ENCODE measurements around the gene STK16. TPM values are rescaled to one million over a fixed set of nuclear protein-coding genes. Genes with fewer than 3 reads are reported as not detected.

Gene STK16
- total and polyA plus RNA-seq, 12 donors: 19.2 to 55.8 (median 26.8) TPM

DNA sequence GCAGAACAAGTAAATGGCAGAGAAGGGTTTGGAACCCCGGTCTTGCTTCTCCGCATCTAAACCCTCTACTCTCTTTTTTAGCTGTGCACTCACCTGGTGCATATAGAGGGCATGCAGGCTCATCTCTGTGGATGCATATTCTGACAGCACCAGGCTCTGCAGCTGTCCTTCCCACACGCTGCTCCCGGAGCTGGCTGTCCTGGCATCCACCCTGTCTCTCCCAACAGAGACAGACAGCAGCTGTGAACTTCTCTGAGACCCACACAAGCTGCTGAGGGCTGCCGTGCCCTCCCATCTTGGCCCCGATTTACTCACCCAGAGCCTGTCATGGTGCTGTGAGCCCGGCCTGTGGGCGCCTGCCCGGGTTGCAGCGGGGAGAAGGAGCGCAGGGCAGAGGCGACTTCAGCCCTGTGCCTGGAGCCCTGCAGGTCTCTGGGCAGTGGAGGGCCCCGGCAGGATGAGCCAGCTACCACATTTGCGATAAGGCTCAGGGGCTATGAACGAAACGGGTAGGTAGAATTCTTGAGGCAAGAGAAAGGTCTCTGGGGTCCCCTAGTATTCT, 23.2 kb upstream of the STK16 start:
- no peak for DNase-seq
- TF ChIP-seq POLR2A (IDR thresholded peaks at IDR 0.05) (no peak), CTCF (IDR thresholded peaks at IDR 0.05) (no peak)
- peaks cover 23 to 34% of the 10 kb centered on the region in 2 donors for H3K4me1 ChIP-seq (replicated peaks in 1 of 2)
- H3K9me3 ChIP-seq (replicated peaks in 1 of 3): no peaks in the 10 kb centered on the region
- H3K27ac ChIP-seq: no peak overlapping the region
- H3K36me3 ChIP-seq (replicated peaks in 1 of 2): peaks cover 0 to 70% of the 10 kb centered on the region in 2 donors
- 92 to 97% (median 96%) methylated on average over 9 to 16 of the region's 16 CpGs for WGBS, 4 donors
- H3K4me3 ChIP-seq: no peak overlapping the region
- intact Hi-C loops (cut with DNase I): no loop called here
- no peaks in the 10 kb centered on the region for H3K27me3 ChIP-seq

GRCh38 chr2:219223831-219224610, 21.3 kb upstream of the STK16 start:
- WGBS, 4 donors: 90 to 96% (median 91%) methylated on average over 25 to 31 of the region's 31 CpGs
- intact Hi-C loops (cut with DNase I): no loop called here
- H3K4me3 ChIP-seq: no peak overlapping the region
- no peaks in the 10 kb centered on the region for H3K9me3 ChIP-seq (replicated peaks in 1 of 3)
- TF ChIP-seq POLR2A (IDR thresholded peaks at IDR 0.05) (no peak), CTCF (IDR thresholded peaks at IDR 0.05) (no peak)
- DNase-seq: peak in 1 of 7 donors; percentile 4
- no peak overlapping the region for H3K27ac ChIP-seq
- H3K4me1 ChIP-seq (replicated peaks in 1 of 2): peaks cover 20 to 34% of the 10 kb centered on the region in 2 donors
- H3K36me3 ChIP-seq (replicated peaks in 1 of 2): peaks cover 0 to 70% of the 10 kb centered on the region in 2 donors
- no peaks in the 10 kb centered on the region for H3K27me3 ChIP-seq

GRCh38 chr2:219225350-219225749, 19.9 kb upstream of the STK16 start:
- Histone ChIP-seq H3K9me3 (replicated peaks in 1 of 3) (no peaks in the 10 kb centered on the region), H3K27me3 (no peaks in the 10 kb centered on the region), H3K27ac (peak overlapping the region in 1 of 5 donors; percentile 12), H3K4me1 (replicated peaks in 1 of 2) (peaks cover 16 to 29% of the 10 kb centered on the region in 2 donors), H3K4me3 (no peak overlapping the region), H3K36me3 (replicated peaks in 1 of 2) (peaks cover 0 to 61% of the 10 kb centered on the region in 2 donors)
- intact Hi-C loops (cut with DNase I): no loop called here
- WGBS, 4 donors: 70 to 73% (median 71%) methylated on average over 3 of the region's 3 CpGs
- TF ChIP-seq CTCF (IDR thresholded peaks at IDR 0.05): no peak
- TF ChIP-seq POLR2A (IDR thresholded peaks at IDR 0.05): no peak
- DNase-seq: no peak

- TF ChIP-seq POLR2A (IDR thresholded peaks at IDR 0.05): no peak
- no peak for TF ChIP-seq CTCF (IDR thresholded peaks at IDR 0.05)
- intact Hi-C loops (cut with DNase I): no loop called here
- WGBS, 4 donors: 42 to 60% (median 48%) methylated on average over 6 to 7 of the region's 7 CpGs
- H3K4me1 ChIP-seq (replicated peaks in 1 of 2): peaks cover 23 to 43% of the 10 kb centered on the region in 2 donors
- no peaks in the 10 kb centered on the region for H3K9me3 ChIP-seq (replicated peaks in 1 of 3)
- no peaks in the 10 kb centered on the region for H3K27me3 ChIP-seq
- H3K36me3 ChIP-seq (replicated peaks in 1 of 2): peaks cover 0 to 47% of the 10 kb centered on the region in 2 donors
- no peak for DNase-seq
- H3K27ac ChIP-seq: peak overlapping the region; percentile 83 to 95 (median 95)
- H3K4me3 ChIP-seq: peak overlapping the region in 3 of 4 donors; percentile 41 to 76 (median 61)
Measured at GRCh38 chr2:219228041-219228910, 17.0 kb upstream of the STK16 start.
